K562 (cell line): Measurements from ENCODE around the gene TPMT. TPM values are rescaled to one million over a fixed set of nuclear protein-coding genes. Genes with fewer than 3 reads are reported as not detected.
A peak's percentile ranks its signal among the peaks of the same experiment; 100 is the strongest.

Source experiments
- ATAC-seq: fragments of 200-7000 bp; cut with Tn5 transposase; 3 replicates; pipeline ENCODE4 v1.9.1; 2020; ENCODE audit warnings: moderate library complexity
- BruUV-seq: library from RNA; stranded (reverse); fragments of 400-500 nt; replicated peaks from 2 replicates; lab custom pipeline; 2021; lab: Mats Ljungman, UMichigan
- CTCF ChIA-PET: fragments of 300-600 bp; formaldehyde crosslinking; extraction: SDS; loops from one replicate; lab custom pipeline; 2021; ENCODE audit warnings: low intra/inter-chr PET ratio; lab: Yijun Ruan, JAX
- POLR2A ChIA-PET: fragments of 300-600, 350-650 bp; sonication (Branson Sonifier 250); formaldehyde crosslinking; extraction: SDS; loops from one replicate; lab custom pipeline; 2021; ENCODE audit warnings: antibody characterized with exemption, inconsistent platforms; lab: Yijun Ruan, JAX
- DNase-seq, 4 experiments: peaks; one replicate each; pipeline versions ENCODE4 v3.0.0 to v3.0.0-alpha.2; 2011 to 2018; ENCODE audit warnings: low spot score in 3 of 4, mixed read lengths in 3 of 4; ENCODE audit errors: extremely low read depth in 1 of 4
- FAIRE-seq: peaks from 2 replicates; lab custom pipeline; 2011; peaks lifted over from hg19 to GRCh38; lab: Jason Lieb, UNC
- H2AFZ ChIP-seq: 2 replicates; pipeline ENCODE4 v1.6.0; 2011; ENCODE audit warnings: low read depth, low read length, control low read depth, inconsistent platforms
- H3K27ac ChIP-seq: fragments of 200-600 bp; 3 replicates; pipeline ENCODE4 v1.8.0; 2011; ENCODE audit warnings: low read depth, mild to moderate bottlenecking, control low read depth, inconsistent platforms, low read length, moderate library complexity, mixed read lengths; ENCODE audit errors: extremely low read depth
- H3K27me3 ChIP-seq, 2 experiments: fragments of 300-600 bp in 1 of 2; 2 replicates in 1 of 2; 3 replicates in 1 of 2; pipeline versions ENCODE4 v1.6.0 to v1.8.0; 2011; ENCODE audit warnings: inconsistent platforms in 2 of 2, low read length in 2 of 2, mild to moderate bottlenecking in 1 of 2, mixed read lengths in 1 of 2, moderate library complexity in 1 of 2; ENCODE audit not compliant: control insufficient read depth in 2 of 2, insufficient read depth in 2 of 2
- H3K36me3 ChIP-seq: fragments of 300-600 bp; 3 replicates; pipeline ENCODE4 v1.8.0; 2011; ENCODE audit warnings: mild to moderate bottlenecking, low read length, inconsistent platforms; ENCODE audit not compliant: control insufficient read depth, insufficient read depth
- H3K4me1 ChIP-seq, 2 experiments: fragments of 200-600 bp in 1 of 2; replicated peaks in 1 of 2; 2 replicates in 1 of 2; 3 replicates in 1 of 2; pipeline versions ENCODE4 v1.5.1 to v1.8.0; 2011; ENCODE audit warnings: inconsistent platforms in 2 of 2, low read length in 2 of 2, mild to moderate bottlenecking in 1 of 2, mixed read lengths in 1 of 2, moderate library complexity in 1 of 2; ENCODE audit not compliant: control insufficient read depth in 2 of 2, insufficient read depth in 2 of 2
- H3K4me2 ChIP-seq: 2 replicates; pipeline ENCODE4 v1.6.1; 2011; ENCODE audit warnings: low read length, control low read depth, inconsistent platforms, mixed read lengths; ENCODE audit not compliant: insufficient read depth
- H3K4me3 ChIP-seq: fragments of 200-600 bp; sonication (generic), shearing (Covaris generic); 2 replicates; pipeline ENCODE4 v1.5.1; 2016; ENCODE audit warnings: control low read depth, inconsistent platforms
- H3K79me2 ChIP-seq: fragments of 200-600 bp; 3 replicates; pipeline ENCODE4 v1.8.0; 2011; ENCODE audit warnings: low read length, inconsistent platforms; ENCODE audit not compliant: control insufficient read depth, insufficient read depth
- H3K9ac ChIP-seq, 2 experiments: 2 replicates each; pipeline versions ENCODE4 v1.6.0 to v1.6.1; 2011; ENCODE audit warnings: low read depth in 2 of 2, low read length in 2 of 2, control low read depth in 1 of 2, inconsistent platforms in 1 of 2, mild to moderate bottlenecking in 1 of 2, mixed read lengths in 1 of 2; ENCODE audit not compliant: insufficient read depth in 1 of 2
- H3K9me1 ChIP-seq: one replicate; pipeline ENCODE4 v1.6.0; 2011; ENCODE audit warnings: inconsistent platforms, mild to moderate bottlenecking, low read length, moderate library complexity; ENCODE audit not compliant: control insufficient read depth, insufficient read depth
- H3K9me3 ChIP-seq: replicated peaks from 2 replicates; pipeline ENCODE4 v1.5.1; 2011; ENCODE audit warnings: low read depth, low read length, inconsistent platforms; ENCODE audit not compliant: control insufficient read depth, insufficient read depth
- H4K20me1 ChIP-seq: replicated peaks from 2 replicates; pipeline ENCODE4 v1.6.1; 2011; ENCODE audit warnings: low read length, inconsistent platforms, mixed read lengths; ENCODE audit not compliant: control insufficient read depth, insufficient read depth
- MEF2A ChIP-seq: IDR thresholded peaks from 2 replicates; pipeline ENCODE4 v1.6.1; 2011; ENCODE audit warnings: low read depth, mild to moderate bottlenecking, low read length, moderate library complexity; ENCODE audit not compliant: control insufficient read depth
- RBM25 ChIP-seq: fragments of 200-400 bp; formaldehyde crosslinking; IDR thresholded peaks from 2 replicates; pipeline ENCODE4 v1.6.1; 2018; ENCODE audit warnings: low read length, low read depth, moderate library complexity; ENCODE audit not compliant: severe bottlenecking
- ZNF239 ChIP-seq: fragments of 250-450 bp; sonication (Bioruptor Pico); IDR thresholded peaks from 2 replicates; pipeline ENCODE4 v1.4.0; 2020; ENCODE audit warnings: mild to moderate bottlenecking
- WGBS: fragments of 100-300 bp; shearing (Covaris generic); methylation state at CpG from one replicate; pipeline ENCODE4 v1.1.6; 2016; ENCODE audit warnings: low coverage, mixed read lengths; ENCODE audit not compliant: insufficient coverage; ENCODE audit errors: missing lambda C conversion rate; 5-methylcytosine and 5-hydroxymethylcytosine counted together
- in situ Hi-C: fragments of 300-500 bp; cut with MboI; formaldehyde crosslinking; loops from 4 replicates; pipeline ENCODE4 v1.15.0; 2018; ENCODE audit warnings: inconsistent platforms, mixed read lengths
- intact Hi-C: fragments of 100-400 bp; cut with micrococcal nuclease; formaldehyde crosslinking; loops from 2 replicates; pipeline ENCODE4 v1.14.2; 2022
- polyA plus RNA-seq, 8 experiments: library from polyadenylated mRNA; depleted of rRNA in 4 of 8; stranded (reverse) in 5 of 8; unstranded in 3 of 8; fragments of >200 nt; fragmentation: Nextera tagmentation in 2 of 8; fragmentation: Illumina TruSeq in 1 of 8; extraction: Ambion mirVana in 2 of 8; extraction: Trizol in 1 of 8; gene quantifications; 2 replicates each; pipeline versions ENCODE4 v1.2.1 to v1.2.3, GENCODE V29; 2011 to 2014; ENCODE audit warnings: inconsistent platforms in 1 of 8, missing spikeins in 1 of 8
- total RNA-seq, 7 experiments: library from RNA; depleted of rRNA in 6 of 7; stranded (reverse); fragments of >200 nt in 6 of 7; fragmentation: Illumina TruSeq in 2 of 7; extraction: Trizol in 2 of 7; gene quantifications; 2 replicates each; pipeline versions ENCODE4 v1.2.1 to v1.2.3, GENCODE V29; 2011 to 2021; ENCODE audit warnings: low replicate concordance in 1 of 7
- TF ChIP-seq, protein P1 (sequence below), 2 experiments: fragments of 450-650 bp in 1 of 2; sonication (generic) in 1 of 2; formaldehyde crosslinking; conservative IDR thresholded peaks; 2 replicates each; pipeline versions ENCODE4 v1.4.0 to v1.8.1; 2020 to 2022; ENCODE audit warnings: mild to moderate bottlenecking in 1 of 2, missing genetic modification reagents in 1 of 2

TPMT gene
- total and polyA plus RNA-seq, 9 of the 15 experiments (the other 6 are each of a cell fraction or from before 2014, with no cell fraction given): 24.2 to 67.4 (median 46.5) TPM

- FAIRE-seq (no peak), DNase-seq (no peak), ATAC-seq (no peak)
- no peak overlapping the region for H3K4me3 ChIP-seq
- peak; percentile 94 for TF ChIP-seq ZNF239 (CRISPR knock-in tag)
- peak; percentile 26 for TF ChIP-seq RBM25
- no peak for TF ChIP-seq MEF2A
- TF ChIP-seq, protein P1, sequence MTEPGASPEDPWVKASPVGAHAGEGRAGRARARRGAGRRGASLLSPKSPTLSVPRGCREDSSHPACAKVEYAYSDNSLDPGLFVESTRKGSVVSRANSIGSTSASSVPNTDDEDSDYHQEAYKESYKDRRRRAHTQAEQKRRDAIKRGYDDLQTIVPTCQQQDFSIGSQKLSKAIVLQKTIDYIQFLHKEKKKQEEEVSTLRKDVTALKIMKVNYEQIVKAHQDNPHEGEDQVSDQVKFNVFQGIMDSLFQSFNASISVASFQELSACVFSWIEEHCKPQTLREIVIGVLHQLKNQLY (CRISPR knock-in tag; conservative IDR thresholded peaks at IDR 0.05): no peak
- no peaks in the 10 kb centered on the region for H3K27me3 ChIP-seq
- no peaks in the 10 kb centered on the region for H3K9me1 ChIP-seq
- ChIA-PET POLR2A (no interaction called here), CTCF (no interaction called here)
- H3K9ac ChIP-seq: no peak overlapping the region
- H3K27ac ChIP-seq: no peak overlapping the region
- H2AFZ ChIP-seq: no peak overlapping the region; the same call in 1 of the 2 replicates
- in situ Hi-C loops (no loop called here), intact Hi-C loops (no loop called here)
- no TSS peak for BruUV-seq
- H4K20me1 ChIP-seq: no peaks in the 10 kb centered on the region
- no peaks in the 10 kb centered on the region for H3K36me3 ChIP-seq
- no peak overlapping the region for H3K4me2 ChIP-seq
- H3K79me2 ChIP-seq: no peaks in the 10 kb centered on the region
- peaks cover 25% of the 10 kb centered on the region for H3K9me3 ChIP-seq
- H3K4me1 ChIP-seq: no peaks in the 10 kb centered on the region; a peak in 1 of 5 replicates
- 10% methylated on average over 5 of the region's 5 CpGs for WGBS
Measured at GRCh38 chr6:18088419-18089296, 66.2 kb downstream of the TPMT start.
